Stomach (tissue), 9 donors: ENCODE measurements around the gene RAB31. TPM values are rescaled to one million over a fixed set of nuclear protein-coding genes. Genes with fewer than 3 reads are reported as not detected.

Experiments
- DNase-seq, 2 donors: peaks; one replicate each; pipeline versions ENCODE4 v3.0.0 to v3.0.0-alpha.2; 2013 to 2019
- H3K27ac ChIP-seq, 5 donors: fragments of 200-600 bp in 4 of 5; sonication (generic) in 4 of 5; one replicate each; pipeline ENCODE4 v1.5.1; 2013 to 2019; ENCODE audit warnings: mild to moderate bottlenecking in 1 of 5, moderate library complexity in 1 of 5
- H3K27me3 ChIP-seq, 3 donors: fragments of 200-600 bp; sonication (generic); one replicate each; pipeline ENCODE4 v1.5.1; 2017 to 2019; ENCODE audit warnings: mixed run types in 1 of 3
- H3K36me3 ChIP-seq, 4 donors: fragments of 200-600 bp; sonication (generic); 1 replicate in 3 of 4; 2 replicates in 1 of 4; pipeline ENCODE4 v1.5.1; 2016 to 2019
- H3K4me1 ChIP-seq, 4 donors: fragments of 200-600 bp; sonication (generic); one replicate each; pipeline ENCODE4 v1.5.1; 2016 to 2019
- H3K4me3 ChIP-seq, 4 donors: fragments of 200-600 bp; sonication (generic) in 3 of 4; one replicate each; pipeline ENCODE4 v1.5.1; 2016 to 2019; ENCODE audit warnings: mild to moderate bottlenecking in 1 of 4
- H3K9me3 ChIP-seq, 4 donors: fragments of 200-600 bp; sonication (generic); one replicate each; pipeline ENCODE4 v1.5.1; 2016 to 2019
- EP300 ChIP-seq: sonication (generic); formaldehyde crosslinking; IDR thresholded peaks from one replicate; pipeline ENCODE4 v1.6.1; 2017; ENCODE audit warnings: antibody characterized with exemption
- POLR2A ChIP-seq, 4 donors: fragments of 450-650 bp; IDR thresholded peaks; one replicate each; pipeline ENCODE4 v1.6.1; 2016; ENCODE audit warnings: antibody characterized with exemption in 4 of 4, control low read depth in 2 of 4, mild to moderate bottlenecking in 1 of 4, moderate library complexity in 1 of 4
- POLR2AphosphoS5 ChIP-seq, 3 donors: sonication (generic); formaldehyde crosslinking; IDR thresholded peaks; one replicate each; pipeline ENCODE4 v1.6.1; 2016; ENCODE audit warnings: antibody characterized with exemption in 3 of 3
- WGBS, 5 donors: extraction: QIAGEN DNeasy Blood & Tissue Kit in 3 of 5; methylation state at CpG; one replicate each; pipeline versions ENCODE4 v1.1.5 to v1.1.7; 2013 to 2018; 5-methylcytosine and 5-hydroxymethylcytosine counted together
- intact Hi-C: fragments of 100-400 bp; cut with DNase I; formaldehyde crosslinking; loops from one replicate; pipeline ENCODE4 v1.15.1; 2023; ENCODE audit warnings: low total_unique reads
- polyA plus RNA-seq, 3 donors: library from polyadenylated mRNA; stranded (reverse); fragments of 200-250 nt; gene quantifications; one replicate each; pipeline ENCODE4 v1.2.3, GENCODE V29; 2013
- total RNA-seq, 5 donors: library from RNA; depleted of rRNA; stranded (reverse); fragments of >200 nt; gene quantifications; one replicate each; pipeline versions ENCODE4 v1.1.0 to v1.2.3, GENCODE V29; 2014 to 2016
- TF ChIP-seq, protein P1 (sequence below), 7 experiments: fragments of 450-650 bp in 4 of 7; fragments of 200-600 bp in 3 of 7; sonication (generic) in 3 of 7; IDR thresholded peaks; one replicate each; pipeline ENCODE4 v1.5.1; 2016 to 2019; ENCODE audit warnings: antibody characterized with exemption in 7 of 7, control low read depth in 2 of 7, mild to moderate bottlenecking in 1 of 7
- donor health status: healthy with polysubstance abuse.
- donor health status: Bipolar disorder and iron deficiency.
- donor health status: healthy.

The RAB31 gene
- total and polyA plus RNA-seq, 8 donors = 10.1 to 65.5 (median 36.8) TPM

DNA sequence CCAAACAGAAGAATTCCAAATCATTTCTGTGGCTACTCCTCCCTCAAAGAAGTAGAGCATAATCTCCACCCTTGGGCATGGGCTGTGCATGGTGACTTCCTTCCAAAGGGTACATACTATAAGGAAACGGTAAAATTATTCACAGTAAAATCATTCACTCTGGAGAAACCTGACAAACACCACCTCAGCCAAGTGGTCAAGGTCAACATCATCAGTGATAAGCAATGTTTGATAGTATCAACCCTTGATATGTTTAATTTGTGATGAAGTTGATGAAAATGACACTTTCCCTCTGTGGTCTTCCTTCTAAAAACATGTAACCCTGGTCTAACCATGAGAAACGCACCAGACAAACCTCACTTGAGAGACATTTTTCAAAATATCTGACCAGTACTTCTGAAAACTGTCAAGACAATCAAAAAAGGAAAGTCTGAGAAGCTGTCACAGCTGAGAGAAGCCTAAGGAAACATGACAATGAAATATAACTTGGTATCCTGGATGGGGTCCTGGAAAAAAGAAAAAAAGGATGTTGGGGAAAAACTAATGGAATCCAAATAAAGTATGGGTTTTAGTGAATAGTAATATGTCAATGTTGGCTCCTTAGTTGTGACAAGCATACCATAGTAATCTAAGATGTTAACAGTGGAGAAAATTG lies 168.2 kb downstream of the RAB31 start:
- no peak for TF ChIP-seq EP300
- TF ChIP-seq, protein P1, sequence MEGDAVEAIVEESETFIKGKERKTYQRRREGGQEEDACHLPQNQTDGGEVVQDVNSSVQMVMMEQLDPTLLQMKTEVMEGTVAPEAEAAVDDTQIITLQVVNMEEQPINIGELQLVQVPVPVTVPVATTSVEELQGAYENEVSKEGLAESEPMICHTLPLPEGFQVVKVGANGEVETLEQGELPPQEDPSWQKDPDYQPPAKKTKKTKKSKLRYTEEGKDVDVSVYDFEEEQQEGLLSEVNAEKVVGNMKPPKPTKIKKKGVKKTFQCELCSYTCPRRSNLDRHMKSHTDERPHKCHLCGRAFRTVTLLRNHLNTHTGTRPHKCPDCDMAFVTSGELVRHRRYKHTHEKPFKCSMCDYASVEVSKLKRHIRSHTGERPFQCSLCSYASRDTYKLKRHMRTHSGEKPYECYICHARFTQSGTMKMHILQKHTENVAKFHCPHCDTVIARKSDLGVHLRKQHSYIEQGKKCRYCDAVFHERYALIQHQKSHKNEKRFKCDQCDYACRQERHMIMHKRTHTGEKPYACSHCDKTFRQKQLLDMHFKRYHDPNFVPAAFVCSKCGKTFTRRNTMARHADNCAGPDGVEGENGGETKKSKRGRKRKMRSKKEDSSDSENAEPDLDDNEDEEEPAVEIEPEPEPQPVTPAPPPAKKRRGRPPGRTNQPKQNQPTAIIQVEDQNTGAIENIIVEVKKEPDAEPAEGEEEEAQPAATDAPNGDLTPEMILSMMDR (IDR thresholded peaks at IDR 0.05) = no peak
- no peak for TF ChIP-seq POLR2AphosphoS5 (IDR thresholded peaks at IDR 0.05)
- no peak for TF ChIP-seq POLR2A (IDR thresholded peaks at IDR 0.05)
- Histone ChIP-seq H3K4me1 (peaks cover 0 to 17% (median 10%) of the 10 kb centered on the region in 4 donors), H3K27ac (peak overlapping the region in 4 of 5 donors; percentile 63 to 85 (median 72)), H3K9me3 (no peaks in the 10 kb centered on the region), H3K4me3 (peak overlapping the region in 1 of 4 donors; percentile 12), H3K36me3 (no peaks in the 10 kb centered on the region), H3K27me3 (no peaks in the 10 kb centered on the region)
- DNase-seq = peak in 1 of 2 donors; percentile 22
- intact Hi-C loops = no loop called here
- WGBS, 5 donors = 53 to 76% (median 60%) methylated on average over 2 of the region's 2 CpGs

DNA sequence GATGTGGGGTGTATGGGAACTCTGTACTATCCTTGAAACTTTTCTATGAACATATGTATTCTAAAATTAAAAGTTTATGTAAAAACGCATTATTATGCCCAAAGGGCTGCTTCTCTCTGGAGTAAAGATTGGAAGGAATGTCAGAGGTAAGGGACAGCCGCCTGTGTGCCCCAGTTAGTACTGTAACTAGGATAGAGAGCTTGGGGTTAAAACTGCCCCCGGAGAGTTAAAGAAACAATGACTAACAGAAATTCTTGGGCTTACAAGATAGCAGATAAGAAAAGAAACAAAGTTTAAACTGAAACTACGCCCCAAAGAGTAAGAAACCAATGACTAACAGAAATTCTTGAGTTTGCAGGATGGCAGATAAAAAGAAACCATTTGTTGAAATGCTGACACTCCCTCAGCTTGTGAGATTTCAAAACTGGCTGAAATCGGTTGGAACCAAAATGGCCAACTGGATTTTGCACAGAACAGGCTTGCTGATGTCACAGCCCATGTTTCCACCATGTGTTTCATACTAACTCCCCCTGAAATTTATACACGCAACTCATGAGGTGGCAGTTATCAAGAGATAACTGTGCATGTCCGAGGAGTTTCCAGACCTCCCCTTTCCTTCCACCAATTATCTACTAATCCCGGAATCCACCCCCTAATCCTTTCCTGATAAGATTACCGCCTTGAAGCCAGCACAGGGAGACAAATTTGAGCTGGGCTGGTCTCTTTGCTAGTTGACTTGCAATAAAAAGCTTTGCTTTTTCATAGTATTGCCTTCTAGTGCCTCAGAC lies 169.0 kb downstream of the RAB31 start:
- WGBS, 5 donors = 14 to 28% (median 18%) methylated on average over 9 of the region's 9 CpGs
- H3K27me3 ChIP-seq = no peaks in the 10 kb centered on the region
- intact Hi-C loops = no loop called here
- TF ChIP-seq EP300 (no peak), POLR2AphosphoS5 (IDR thresholded peaks at IDR 0.05) (peak in 2 of 3 donors; percentile 23 to 81), POLR2A (IDR thresholded peaks at IDR 0.05) (no peak)
- TF ChIP-seq, protein P1 (IDR thresholded peaks at IDR 0.05) = no peak
- H3K36me3 ChIP-seq = no peaks in the 10 kb centered on the region
- H3K9me3 ChIP-seq = no peaks in the 10 kb centered on the region
- peaks cover 0 to 17% (median 10%) of the 10 kb centered on the region in 4 donors for H3K4me1 ChIP-seq
- peak in 1 of 2 donors; percentile 93 for DNase-seq
- peak overlapping the region in 2 of 4 donors; percentile 2 to 12 for H3K4me3 ChIP-seq
- H3K27ac ChIP-seq = peak overlapping the region; percentile 63 to 85 (median 75)

DNA sequence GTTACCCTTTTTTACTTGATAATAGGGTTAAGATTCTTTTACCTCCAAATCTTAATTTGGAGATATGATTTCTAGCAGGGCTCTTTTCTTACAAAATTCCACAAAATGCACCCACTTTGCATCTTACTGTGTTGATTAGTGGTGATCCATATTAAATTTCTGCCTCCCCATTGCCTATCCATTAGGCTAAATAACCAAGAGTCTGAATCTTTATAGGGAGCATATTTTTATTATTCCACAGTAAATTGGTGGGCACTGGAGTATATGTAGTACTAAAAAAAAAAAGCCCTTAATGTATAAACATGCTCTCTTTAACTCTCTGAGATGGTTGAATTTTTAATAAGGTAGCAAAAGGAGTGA lies 169.5 kb downstream of the RAB31 start:
- no peaks in the 10 kb centered on the region for H3K27me3 ChIP-seq
- no peak for DNase-seq
- peak overlapping the region; percentile 63 to 85 (median 75) for H3K27ac ChIP-seq
- no peaks in the 10 kb centered on the region for H3K9me3 ChIP-seq
- intact Hi-C loops = no loop called here
- TF ChIP-seq, protein P1 (IDR thresholded peaks at IDR 0.05) = no peak
- no peak for TF ChIP-seq EP300
- TF ChIP-seq POLR2AphosphoS5 (IDR thresholded peaks at IDR 0.05) = no peak
- TF ChIP-seq POLR2A (IDR thresholded peaks at IDR 0.05) = no peak
- H3K36me3 ChIP-seq = no peaks in the 10 kb centered on the region
- H3K4me1 ChIP-seq = peaks cover 0 to 17% (median 10%) of the 10 kb centered on the region in 4 donors
- no peak overlapping the region for H3K4me3 ChIP-seq

DNA sequence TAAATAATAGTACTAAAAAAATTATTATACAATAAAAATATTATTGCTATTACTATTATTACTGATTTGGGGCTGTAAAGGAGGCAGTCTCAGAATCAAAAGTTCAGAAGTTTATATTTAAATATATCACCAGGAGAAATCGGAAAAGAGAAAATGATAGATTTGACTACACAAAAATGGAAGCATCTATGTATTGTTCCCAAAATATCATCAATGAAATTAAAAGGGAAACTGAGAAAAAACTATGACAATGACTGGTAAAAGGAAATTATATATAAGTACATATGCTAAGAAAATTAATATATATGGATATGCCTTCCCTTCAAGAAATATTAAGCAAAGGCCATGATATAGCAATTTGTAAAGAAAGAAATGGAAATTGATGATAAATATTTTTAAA lies 170.0 kb downstream of the RAB31 start:
- 93 to 100% (median 95%) methylated on average over 1 of the region's 1 CpG for WGBS, 5 donors
- H3K9me3 ChIP-seq = no peaks in the 10 kb centered on the region
- H3K4me1 ChIP-seq = peaks cover 0 to 17% (median 10%) of the 10 kb centered on the region in 4 donors
- no peaks in the 10 kb centered on the region for H3K36me3 ChIP-seq
- H3K27ac ChIP-seq = no peak overlapping the region
- intact Hi-C loops = no loop called here
- H3K27me3 ChIP-seq = no peaks in the 10 kb centered on the region
- H3K4me3 ChIP-seq = no peak overlapping the region
- TF ChIP-seq POLR2A (IDR thresholded peaks at IDR 0.05) = no peak
- TF ChIP-seq, protein P1 (IDR thresholded peaks at IDR 0.05) = no peak
- no peak for TF ChIP-seq EP300
- no peak for TF ChIP-seq POLR2AphosphoS5 (IDR thresholded peaks at IDR 0.05)
- no peak for DNase-seq
